A375 (cell line): Measurements from ENCODE around the gene IL1A. TPM values are rescaled to one million over a fixed set of nuclear protein-coding genes. Genes with fewer than 3 reads are reported as not detected.

Experiments
- total RNA-seq: library from RNA; depleted of rRNA; stranded (reverse); fragments of >200 nt; shearing (Covaris generic); gene quantifications from 2 replicates; pipeline ENCODE4 v1.2.3, GENCODE V29; 2014; rRNA removed

IL1A gene, protein sequence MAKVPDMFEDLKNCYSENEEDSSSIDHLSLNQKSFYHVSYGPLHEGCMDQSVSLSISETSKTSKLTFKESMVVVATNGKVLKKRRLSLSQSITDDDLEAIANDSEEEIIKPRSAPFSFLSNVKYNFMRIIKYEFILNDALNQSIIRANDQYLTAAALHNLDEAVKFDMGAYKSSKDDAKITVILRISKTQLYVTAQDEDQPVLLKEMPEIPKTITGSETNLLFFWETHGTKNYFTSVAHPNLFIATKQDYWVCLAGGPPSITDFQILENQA
- total RNA-seq = 4.2 and 8.8 TPM in 2 replicates

DNA sequence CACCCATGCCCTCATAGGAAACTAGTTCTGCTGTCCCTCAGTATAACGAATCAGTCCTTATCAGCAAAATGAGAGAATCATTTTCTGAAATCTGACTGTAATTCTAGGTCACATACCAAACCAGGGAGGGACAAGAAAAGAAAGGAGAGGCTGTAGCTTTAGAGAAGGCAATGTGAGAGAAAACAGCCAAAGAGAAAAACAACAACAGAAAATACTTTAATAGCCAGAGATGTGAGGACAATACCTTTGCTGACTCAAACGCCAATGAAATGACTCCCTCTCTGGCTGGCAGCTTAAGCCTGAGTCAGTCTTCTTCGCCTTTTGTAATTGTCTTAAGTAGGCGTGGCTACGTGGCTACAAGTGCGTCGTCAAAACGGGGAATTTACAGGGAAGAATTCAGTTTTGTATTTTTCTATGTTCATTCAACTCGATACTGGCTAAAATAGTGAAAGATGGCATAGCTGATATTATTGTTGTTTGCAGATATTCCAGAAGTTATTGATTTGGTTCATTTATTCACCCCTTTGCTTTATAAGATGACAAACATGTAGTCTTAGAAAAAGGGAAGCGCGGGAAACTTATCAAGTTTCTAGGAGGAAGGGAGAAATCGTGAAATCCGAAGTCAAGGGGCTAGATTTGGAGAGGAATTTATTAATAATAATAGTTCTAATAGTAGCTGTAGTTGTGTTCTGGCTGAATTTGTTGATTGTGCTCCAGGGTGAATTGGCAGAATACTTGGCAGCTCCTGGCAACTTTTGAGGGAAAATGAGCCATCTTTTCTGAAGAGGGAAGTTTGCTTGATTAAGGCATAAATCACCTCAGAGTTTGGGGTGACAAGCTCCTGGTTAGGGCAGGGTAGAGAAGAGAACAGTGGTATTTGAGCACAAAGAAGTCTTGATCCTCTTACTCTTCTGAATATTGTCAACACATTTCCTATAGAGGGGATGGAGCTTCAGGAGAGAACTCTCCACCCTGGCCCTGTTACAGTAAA is at the start of gene IL1A:
Gene IL1A (minus strand): TSS at position 295 of the 991 bp plus-strand sequence. CDS start 723 bp downstream, outside the sequence.

DNA sequence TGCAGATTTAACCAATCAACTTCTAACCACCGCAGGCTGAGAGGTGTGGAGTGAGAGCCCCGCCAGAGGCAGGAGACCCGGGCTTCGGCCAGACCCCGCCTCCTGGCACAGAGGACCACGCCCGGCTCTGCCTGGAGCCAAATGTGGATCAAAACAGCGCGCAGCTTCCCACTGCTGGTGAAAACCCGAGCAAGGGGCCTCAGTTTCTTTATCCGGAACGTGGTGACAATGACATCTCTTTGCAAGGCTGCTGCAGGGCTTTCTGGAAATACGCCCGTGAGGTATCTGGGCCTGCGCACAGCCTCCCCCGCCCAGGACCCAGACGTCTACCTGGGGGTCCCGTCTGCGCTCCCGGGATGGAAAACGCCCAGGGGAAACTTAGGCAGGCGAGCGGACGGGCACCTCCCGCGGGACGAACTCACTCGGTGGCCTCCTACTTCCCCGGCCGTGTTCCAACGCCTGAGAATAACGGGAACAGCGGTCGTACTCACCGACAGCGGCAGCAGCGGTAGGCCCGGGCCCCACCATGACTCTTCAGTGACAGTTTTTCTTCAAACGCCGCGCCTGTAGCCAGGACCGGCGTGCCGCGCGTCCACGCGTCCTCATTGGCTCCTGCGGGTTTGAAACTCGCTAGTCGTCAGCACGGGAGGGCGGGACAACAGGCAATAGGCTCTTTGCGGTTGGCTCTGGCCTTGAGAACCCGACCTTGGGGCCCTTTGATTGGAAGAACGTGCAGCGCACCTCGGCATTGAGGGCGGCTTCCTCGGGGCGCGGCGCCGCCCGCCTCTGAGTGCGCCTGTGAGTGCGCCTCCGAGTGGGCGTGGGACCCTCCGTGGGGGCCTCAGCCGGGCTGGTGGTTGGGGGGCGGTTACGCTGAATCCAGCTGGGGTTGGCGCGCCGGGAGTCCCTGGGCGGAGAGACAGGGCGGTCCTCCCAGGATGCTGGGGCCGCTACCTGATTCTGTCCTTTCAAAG is 19.9 kb downstream of the IL1A start, which contains the start of gene CKAP2L:
Gene CKAP2L (minus strand): TSS at position 539 of the 974 bp plus-strand sequence. CDS start 11 bp downstream, at position 528.

Other genes with a start within 250 kb of the IL1A start
- gene POLR1B, start 242.0 kb downstream of the IL1A start, total RNA-seq = 30.1 and 34.1 TPM in 2 replicates
- gene CHCHD5, start 199.9 kb downstream of the IL1A start, total RNA-seq = 20.5 and 28.5 TPM in 2 replicates
- gene SLC20A1, start 138.6 kb downstream of the IL1A start, total RNA-seq = 209 and 237 TPM in 2 replicates
- not detected in 2 replicates for gene NT5DC4, start 63.5 kb downstream of the IL1A start, total RNA-seq
- 14.0 and 17.8 TPM in 2 replicates for gene CKAP2L, start 19.9 kb downstream of the IL1A start, total RNA-seq
- gene IL1B, start 52.3 kb upstream of the IL1A start, total RNA-seq = 11.6 and 13.3 TPM in 2 replicates
- gene IL37, start 126.7 kb upstream of the IL1A start, total RNA-seq = 1.0 and 2.1 TPM in 2 replicates
- gene IL36G, start 193.5 kb upstream of the IL1A start, total RNA-seq = not detected in 2 replicates
- not detected in 2 replicates for gene IL36A, start 221.0 kb upstream of the IL1A start, total RNA-seq